GM19452 (cell line): Measurements from ENCODE around the gene CYP2C18.
"Not testable (repeated sequence)": the region's sequence is repeated elsewhere in the genome, so short reads cannot be mapped to it uniquely, and the experiment has no call there.

Source experiments
- ATAC-seq: cut with Tn5 transposase; IDR thresholded peaks from one replicate; pipeline ENCODE4 v1.9.1; 2021; ENCODE audit not compliant: unreplicated experiment

Gene CYP2C18

DNA sequence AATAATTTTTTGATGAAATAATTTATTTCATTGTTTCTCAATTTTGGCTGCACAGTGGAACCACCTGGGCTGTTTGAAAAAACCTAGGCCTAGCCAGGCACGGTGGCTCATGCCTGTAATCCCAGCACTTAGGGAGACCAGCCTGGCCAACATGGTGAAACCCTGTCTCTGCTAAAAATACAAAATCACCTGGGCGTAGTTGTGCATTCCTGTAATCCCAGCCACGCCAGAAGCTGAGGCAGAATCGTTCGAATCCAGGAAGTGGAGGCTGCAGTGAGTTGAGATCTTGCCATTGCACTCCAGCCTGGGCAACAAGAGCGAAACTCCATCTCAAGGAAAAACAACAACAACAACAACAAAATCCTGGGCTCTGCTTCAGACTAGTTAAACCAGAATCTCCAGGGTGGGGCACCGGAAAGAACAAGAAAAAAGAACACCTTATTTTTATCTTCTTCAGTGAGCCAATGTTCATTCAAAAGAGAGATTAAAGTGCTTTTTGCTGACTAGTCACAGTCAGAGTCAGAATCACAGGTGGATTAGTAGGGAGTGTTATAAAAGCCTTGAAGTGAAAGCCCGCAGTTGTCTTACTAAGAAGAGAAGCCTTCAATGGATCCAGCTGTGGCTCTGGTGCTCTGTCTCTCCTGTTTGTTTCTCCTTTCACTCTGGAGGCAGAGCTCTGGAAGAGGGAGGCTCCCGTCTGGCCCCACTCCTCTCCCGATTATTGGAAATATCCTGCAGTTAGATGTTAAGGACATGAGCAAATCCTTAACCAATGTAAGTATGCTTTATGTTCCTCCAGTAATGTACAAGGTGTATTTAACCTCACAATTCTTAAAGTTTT lies at the start of gene CYP2C18:
TSS of gene CYP2C18 (plus strand) at position 516 of the 841 bp plus-strand sequence. CDS start at position 607, 91 bp downstream.
- ATAC-seq = no peak

DNA sequence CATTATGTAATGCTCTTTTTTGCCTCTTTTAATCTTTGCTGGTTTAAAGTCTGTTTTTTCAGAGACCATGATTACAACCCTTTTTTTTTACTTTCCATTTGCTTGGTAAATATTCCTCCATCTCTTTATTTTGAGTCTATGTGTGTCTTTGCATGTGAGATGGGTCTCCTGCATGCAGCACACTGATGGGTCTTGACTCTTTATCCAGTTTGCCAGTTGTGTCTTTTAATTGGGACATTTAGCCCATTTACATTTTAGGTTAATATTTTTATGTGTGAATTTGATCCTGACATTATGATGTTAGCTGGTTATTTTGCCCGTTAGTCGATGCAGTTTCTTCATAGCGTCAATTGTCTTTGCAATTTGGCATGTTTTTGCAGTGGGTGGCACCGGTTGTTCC lies 45.4 kb upstream of the CYP2C18 start:
- ATAC-seq = not testable (repeated sequence)

DNA sequence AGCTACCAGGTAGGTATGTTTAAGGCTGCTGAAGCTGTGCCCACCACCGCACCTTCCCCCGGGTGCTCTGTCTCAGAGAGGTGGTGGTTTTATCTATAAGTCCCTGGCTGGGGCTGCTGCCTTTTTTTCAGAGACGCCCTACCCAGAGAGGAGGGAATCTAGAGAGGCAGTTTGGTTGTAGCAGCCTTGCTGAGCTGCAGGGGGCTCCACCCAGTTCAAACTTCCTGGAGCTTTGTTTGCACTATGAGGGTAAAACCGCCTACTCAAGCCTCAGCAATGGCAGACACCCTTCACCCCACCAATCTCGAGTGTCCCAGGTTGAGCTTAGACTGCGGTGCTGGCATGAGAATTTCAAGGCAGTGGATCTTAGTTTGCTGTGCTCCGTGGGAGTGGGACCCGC lies 43.6 kb upstream of the CYP2C18 start:
- ATAC-seq = no peak

DNA sequence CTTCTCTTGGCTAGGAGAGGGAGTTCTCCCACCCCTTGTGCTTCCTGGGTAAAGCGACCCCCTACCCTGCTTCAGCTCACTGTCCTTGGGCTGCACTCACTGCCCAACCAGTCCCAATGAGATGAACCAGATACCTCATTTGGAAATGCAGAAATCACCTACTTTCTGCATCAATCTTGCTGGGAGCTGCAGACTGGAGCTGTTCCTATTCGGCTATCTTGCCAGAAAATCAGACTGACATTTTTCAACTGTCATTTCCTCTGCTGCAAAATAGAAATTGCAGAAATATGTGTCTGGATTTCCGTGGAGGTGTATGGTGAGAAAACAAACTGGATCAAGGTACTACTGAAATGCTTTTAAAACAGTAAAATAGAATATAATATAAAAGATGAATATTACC lies 43.0 kb upstream of the CYP2C18 start:
- ATAC-seq = no peak

DNA sequence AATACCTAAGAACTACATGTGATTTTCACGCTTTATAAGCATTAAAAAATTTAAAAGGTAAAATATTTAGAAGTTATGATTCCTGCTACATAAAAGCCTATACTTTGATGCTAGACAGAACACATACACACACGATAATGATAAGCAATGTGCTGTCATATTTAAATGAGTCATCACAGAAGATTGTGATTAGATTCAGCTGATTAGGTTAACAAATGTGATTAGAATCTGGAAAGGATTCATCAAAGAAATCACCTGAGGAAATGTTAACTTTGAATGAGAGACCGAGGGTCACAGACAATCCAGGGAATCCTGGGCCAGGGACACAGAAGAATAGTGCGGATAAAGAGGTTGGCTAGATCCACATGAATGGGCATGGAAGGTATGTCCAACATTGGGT lies 42.0 kb upstream of the CYP2C18 start:
- ATAC-seq = no peak

DNA sequence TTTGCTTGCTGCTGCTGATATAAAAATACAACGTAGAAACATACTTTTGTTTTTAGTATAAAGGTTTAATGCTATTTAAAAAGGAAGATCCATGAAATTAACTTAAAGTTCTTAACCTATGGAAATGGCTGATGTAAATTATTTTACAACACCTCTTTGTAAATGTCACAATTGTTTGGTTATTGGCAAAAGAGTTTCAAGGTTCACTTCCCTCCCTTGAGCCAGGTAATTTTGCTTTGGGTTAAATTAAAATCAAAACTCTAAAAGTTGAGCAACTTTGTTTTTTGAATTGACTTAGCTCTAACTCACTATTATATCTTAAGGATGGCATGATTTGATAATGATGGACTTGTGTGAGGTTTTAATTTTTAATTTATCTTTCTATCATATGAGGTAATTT lies 39.2 kb upstream of the CYP2C18 start:
- no peak for ATAC-seq

DNA sequence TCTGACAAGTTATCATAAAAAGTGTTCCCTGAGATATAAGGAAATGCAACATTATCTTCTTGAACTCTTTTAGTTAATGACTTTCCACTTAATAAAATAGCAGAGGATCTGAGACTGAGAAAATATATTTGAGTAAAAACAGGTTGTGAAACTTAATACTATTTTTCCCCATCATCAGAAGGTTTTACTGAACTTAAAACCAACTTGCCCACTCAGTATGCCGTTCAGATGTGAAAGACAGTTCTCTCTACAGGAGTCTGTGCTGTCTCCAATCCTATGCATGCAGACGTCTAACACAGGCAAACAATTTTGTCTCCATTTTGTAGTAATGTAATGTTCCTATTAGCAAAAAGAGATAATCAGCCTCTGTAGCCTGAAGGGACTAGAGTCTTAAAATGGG lies 38.2 kb upstream of the CYP2C18 start:
- peak; percentile 61 for ATAC-seq

DNA sequence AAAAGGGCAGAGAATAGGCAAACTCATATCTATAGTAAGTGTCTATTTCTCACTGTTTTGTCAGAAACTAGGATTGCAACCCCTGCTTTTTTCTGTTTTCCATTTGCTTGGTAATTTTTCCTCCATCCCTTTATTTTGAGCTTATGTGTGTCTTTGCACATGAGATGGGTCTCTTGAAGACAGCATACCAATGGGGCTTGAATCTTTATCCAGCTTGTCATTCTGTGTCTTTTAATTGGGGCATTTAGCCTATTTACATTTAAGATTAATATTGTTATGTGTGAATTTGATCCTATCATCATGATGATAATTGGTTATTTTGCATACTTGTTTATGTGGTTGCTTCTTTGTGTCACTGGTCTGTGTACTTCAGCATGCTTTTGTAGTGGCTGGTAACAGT lies 28.3 kb upstream of the CYP2C18 start:
- not testable (repeated sequence) for ATAC-seq

DNA sequence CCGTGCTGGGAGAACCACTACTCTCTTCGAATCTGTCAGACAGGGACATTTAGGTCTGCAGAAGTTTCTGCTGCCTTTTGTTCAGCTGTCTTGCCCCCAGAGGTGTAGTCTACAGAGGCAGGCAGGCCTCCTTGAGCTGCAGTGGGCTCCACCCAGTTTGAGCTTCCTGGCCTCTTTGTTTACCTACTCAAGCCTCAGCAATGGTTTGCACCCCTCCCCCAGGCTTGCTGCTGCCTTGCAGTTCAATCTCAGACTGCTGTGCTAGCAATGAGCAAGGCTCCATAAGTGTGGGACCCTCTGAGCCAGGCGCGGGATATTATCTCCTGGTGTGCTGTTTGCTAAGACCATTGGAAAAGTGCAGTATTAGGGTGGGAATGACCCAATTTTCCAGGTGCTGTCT lies 20.5 kb upstream of the CYP2C18 start:
- ATAC-seq = not testable (repeated sequence)

DNA sequence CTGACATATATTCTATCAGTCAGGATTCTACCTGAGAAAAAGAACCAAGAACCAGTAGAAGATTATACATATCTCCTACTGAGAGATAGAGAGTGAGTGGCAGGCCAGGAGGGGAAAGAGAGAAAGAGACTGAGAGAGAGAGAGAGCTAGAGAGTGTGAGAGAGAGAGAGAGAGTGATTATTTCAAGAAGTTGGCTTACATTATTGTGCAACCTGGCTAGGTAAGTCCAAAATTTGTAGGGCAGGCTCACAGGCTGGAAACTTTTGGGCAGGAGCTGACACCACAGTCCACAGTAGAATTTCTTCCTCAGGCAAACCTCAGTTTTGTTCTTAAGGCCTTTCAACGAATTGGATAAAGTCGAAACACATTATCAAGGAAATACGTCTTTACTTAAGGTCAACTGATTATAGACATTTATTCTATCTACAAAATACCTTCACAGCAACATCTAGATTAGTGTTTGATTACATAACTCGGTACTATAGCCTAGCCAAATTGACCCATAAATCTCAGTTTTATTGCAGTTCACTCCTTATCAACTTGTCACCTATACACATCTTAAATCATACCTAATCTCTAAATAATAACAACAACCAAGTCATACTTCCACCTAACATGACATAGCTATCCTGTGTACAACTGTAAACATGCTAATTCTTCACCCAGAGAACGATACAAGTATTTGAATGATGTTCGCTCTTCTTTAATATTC lies 17.0 kb upstream of the CYP2C18 start:
- ATAC-seq = no peak

DNA sequence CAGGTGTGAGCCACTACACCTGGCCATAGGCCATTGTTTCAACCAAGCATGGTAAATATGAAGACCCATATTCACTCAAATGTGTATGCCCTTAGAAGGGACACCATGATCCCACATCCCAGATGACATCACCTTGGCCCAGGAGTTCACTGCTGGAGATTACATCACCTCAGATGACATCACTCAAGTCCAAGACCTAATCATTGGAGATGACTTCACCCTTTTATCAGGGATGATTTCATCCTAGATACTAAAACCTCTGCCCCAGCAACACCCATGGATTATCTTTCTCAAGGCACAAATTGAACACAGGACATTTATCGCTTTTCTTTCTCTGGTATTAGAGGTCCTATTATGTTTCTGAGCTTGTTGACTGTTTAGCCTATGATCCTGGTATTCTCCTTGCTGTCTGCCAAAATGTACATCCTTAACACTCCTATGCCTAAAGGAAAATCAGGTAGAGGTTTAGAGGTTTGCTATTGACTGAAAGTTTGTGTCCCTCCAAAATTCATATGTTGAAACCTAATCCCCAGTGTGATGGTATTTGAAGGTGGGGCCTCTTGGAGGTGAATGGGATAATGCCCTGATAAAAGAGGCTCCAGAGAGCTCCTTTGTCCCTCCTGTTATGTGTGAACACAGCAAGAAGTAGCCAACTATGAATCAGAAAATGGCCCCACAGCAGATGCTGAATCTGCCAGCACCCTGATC lies 9.8 kb upstream of the CYP2C18 start:
- no peak for ATAC-seq

DNA sequence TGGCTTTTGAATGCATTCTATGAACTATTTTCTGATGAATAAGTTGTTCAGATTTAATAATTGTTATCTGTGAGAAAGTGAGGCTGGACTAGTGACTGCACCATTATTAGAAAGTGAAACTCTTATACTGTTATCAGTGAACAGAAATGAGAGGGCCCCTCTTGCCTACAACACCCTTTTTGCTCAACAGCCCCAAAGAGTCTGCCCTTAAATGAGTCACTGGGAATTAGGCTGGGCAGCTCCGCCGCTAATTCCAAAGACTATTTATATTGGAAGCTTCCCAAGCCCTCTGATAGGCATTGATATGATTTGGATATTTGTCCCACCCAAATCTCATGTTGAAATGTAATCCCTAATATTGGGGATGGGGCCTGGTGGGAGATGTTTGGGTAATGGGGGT lies 7.0 kb upstream of the CYP2C18 start:
- ATAC-seq = no peak

DNA sequence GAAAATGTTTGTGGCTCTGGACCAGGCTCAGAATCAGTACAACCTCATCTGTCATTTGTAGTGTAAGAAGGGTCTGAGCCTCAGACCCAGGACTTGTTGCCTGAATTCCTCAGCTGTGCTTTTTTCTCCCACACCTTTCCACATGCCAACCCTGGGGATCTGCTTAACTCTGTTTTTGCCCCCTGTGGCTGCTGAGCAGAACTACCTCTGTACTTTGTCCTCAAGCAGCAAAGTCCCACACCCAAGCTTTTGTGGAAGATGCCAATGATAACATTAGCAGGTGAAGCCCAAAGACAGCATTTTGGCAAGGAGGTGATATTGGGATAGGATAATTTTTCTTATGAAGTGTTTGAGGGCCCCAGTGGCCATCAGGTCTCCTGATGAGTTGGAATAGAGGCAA lies 5.8 kb upstream of the CYP2C18 start:
- no peak for ATAC-seq

DNA sequence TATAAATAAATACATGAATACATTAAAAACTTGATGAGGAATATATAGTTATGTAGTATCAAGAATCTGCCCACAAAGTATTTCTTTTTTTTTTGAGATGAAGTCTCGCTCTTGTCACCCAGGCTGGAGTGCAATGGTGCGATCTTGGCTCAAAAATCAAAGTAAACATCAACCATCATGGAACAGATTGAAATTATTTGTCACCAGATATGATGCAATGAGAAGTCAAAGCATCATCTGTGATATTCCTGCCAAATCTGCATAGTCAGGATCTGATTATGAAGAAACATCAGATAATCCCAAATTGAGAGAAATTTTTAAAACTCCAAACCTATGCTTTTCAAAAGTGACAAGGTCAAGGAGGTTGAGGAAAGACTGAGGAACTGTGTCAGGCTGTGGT lies 5.1 kb upstream of the CYP2C18 start:
- ATAC-seq = no peak

DNA sequence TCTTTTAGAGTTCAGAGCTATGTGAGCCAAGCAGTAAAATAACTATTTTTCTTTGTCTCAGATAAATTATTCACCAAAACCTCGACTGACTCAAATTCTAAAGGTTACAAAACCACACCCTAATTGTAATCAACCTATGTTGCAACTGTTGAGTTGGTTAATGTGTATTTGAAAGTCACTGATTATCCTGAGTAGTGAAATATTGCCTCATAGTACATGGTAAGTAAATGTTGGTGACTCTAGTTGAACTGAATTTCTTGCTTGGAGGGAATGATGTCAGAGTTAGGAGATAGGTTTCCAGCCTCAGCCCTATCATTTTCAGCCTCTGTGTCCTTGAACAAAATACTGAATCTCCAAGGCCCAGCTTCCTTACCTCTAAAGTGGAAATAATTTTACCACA lies 3.0 kb upstream of the CYP2C18 start:
- peak; percentile 69 for ATAC-seq

DNA sequence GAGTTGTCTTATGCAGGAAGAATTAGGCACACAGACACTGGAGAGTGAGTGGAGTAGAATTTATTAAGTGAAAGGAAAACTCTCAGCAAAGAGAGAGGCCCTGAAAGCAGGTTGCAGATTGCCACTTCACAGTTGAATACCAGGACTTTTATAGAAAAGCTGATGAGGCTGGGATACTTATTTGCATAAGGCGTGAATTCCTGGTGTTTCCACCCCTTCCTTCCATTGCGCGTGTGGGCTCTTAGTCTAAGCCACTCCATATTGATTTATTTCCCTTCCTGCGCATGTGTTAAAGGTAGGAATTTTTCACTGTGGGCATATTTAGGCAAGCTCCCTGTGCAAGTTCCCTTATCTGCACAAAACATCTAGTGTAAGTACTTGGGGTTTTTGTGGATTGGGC lies 893 bp upstream of the CYP2C18 start:
- not testable (repeated sequence) for ATAC-seq

DNA sequence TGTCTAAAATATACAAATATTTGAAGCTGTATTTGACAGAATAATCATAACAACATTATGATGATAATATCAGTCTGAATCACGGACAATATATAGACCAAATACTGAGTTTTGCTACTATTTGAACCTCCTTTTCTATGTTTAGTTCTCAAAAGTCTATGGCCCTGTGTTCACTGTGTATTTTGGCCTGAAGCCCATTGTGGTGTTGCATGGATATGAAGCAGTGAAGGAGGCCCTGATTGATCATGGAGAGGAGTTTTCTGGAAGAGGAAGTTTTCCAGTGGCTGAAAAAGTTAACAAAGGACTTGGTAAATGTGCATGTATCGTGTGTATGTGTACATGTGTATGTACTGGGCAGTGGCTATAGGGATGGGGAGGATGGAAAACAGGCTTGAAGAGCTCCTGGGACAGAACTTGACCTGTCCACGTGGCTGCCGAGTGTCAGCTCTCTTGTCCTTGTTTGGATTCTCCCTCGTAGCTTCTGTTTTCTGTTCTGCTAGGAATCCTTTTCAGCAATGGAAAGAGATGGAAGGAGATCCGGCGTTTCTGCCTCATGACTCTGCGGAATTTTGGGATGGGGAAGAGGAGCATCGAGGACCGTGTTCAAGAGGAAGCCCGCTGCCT lies 4.2 kb downstream of the CYP2C18 start:
- ATAC-seq = no peak

DNA sequence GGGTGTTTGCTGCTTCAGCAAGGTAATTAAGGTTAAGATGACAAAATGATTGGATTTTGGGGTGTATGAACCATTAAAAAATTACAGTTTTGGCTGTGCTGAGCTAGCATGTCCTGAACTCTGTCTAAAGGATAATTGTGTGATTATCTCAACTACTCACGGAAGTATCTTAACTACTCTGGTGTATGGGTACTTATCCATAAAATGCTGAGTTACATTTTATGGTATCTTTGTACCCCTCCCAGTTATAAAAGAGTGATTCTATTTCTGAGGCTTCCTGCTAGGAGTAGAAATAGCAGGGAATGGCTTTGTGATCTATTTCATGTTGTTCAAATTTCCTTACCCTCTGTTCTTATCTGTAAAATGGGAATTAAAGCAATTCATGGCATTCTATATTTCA lies 22.6 kb downstream of the CYP2C18 start:
- no peak for ATAC-seq

DNA sequence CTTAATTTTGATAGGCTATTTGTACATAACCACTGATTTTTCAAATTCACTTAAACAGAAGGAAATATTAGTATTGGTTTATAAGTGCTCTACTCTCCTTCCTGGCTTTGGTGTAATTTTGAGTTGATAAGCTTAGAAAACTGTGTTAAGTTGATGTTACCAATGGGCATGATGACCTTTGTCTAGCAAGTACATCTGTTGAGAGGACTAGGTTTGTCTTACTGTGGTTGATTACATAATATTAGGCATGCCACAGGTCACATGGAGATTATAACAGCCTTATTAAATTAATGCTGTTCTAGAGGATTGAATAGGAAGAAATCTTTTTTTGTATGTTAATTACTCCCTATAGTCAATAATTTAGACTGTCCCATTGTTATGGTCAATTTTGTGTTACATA lies 27.0 kb downstream of the CYP2C18 start:
- no peak for ATAC-seq

DNA sequence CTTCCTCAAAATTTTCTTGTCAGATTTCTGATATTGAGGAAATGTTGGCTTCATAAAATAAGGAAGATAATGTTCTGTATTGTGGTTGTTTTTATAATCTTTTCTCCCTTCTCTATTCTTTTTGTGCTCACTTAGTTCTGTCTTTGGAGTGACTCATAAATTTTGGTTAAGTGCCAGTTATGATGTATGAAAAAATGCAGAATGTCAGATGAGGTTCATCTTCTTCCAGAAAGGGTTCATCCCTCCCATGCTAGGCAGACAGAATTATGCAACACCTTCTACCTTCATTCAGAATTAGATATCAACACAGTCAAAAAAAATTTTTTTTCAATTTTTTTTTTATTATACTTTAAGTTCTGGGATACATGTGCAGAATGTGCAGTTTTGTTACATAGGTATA lies 42.3 kb downstream of the CYP2C18 start:
- ATAC-seq = no peak

DNA sequence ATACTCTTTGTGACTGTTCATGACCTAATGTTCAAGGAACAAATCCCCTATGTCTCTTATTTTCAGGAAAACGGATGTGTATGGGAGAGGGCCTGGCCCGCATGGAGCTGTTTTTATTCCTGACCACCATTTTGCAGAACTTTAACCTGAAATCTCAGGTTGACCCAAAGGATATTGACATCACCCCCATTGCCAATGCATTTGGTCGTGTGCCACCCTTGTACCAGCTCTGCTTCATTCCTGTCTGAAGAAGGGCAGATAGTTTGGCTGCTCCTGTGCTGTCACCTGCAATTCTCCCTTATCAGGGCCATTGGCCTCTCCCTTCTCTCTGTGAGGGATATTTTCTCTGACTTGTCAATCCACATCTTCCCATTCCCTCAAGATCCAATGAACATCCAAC lies 51.7 kb downstream of the CYP2C18 start:
- no peak for ATAC-seq
